GM19455 (cell line): ENCODE data around the gene RXFP2.

Source experiments
- ATAC-seq: cut with Tn5 transposase; IDR thresholded peaks from one replicate; pipeline ENCODE4 v1.9.1; 2021; ENCODE audit not compliant: unreplicated experiment

RXFP2 gene

GRCh38 chr13:31739226-31739625 is at the start of gene RXFP2:
RXFP2 (plus strand) TSS chr13:31739526; CDS start chr13:31739613, 87 bp downstream.
- no peak for ATAC-seq

GRCh38 chr13:31697290-31697689 is 42.0 kb upstream of the RXFP2 start:
- no peak for ATAC-seq

- no peak for ATAC-seq
Measured at GRCh38 chr13:31699650-31700049, 39.7 kb upstream of the RXFP2 start.

GRCh38 chr13:31703780-31704179 is 35.5 kb upstream of the RXFP2 start:
- no peak for ATAC-seq

GRCh38 chr13:31706105-31706504 is 33.2 kb upstream of the RXFP2 start:
- no peak for ATAC-seq

GRCh38 chr13:31717583-31717982 is 21.7 kb upstream of the RXFP2 start:
- no peak for ATAC-seq

GRCh38 chr13:31719214-31719613 is 20.1 kb upstream of the RXFP2 start:
- no peak for ATAC-seq

GRCh38 chr13:31722673-31723072 is 16.7 kb upstream of the RXFP2 start:
- no peak for ATAC-seq

- ATAC-seq: no peak
Measured at GRCh38 chr13:31725841-31726240, 13.5 kb upstream of the RXFP2 start.

- ATAC-seq: no peak
Measured at GRCh38 chr13:31731921-31732320, 7.4 kb upstream of the RXFP2 start.

- no peak for ATAC-seq
Measured at GRCh38 chr13:31733066-31733465, 6.3 kb upstream of the RXFP2 start.

GRCh38 chr13:31733647-31734046 is 5.7 kb upstream of the RXFP2 start:
- ATAC-seq: no peak

- ATAC-seq: peak; percentile 96
Measured at GRCh38 chr13:31742097-31742734, 2.9 kb downstream of the RXFP2 start.

- no peak for ATAC-seq
Measured at GRCh38 chr13:31747291-31747690, 8.0 kb downstream of the RXFP2 start.

GRCh38 chr13:31747966-31748365 is 8.6 kb downstream of the RXFP2 start:
- ATAC-seq: no peak

GRCh38 chr13:31749929-31750328 is 10.6 kb downstream of the RXFP2 start:
- no peak for ATAC-seq

- ATAC-seq: no peak
Measured at GRCh38 chr13:31755211-31755610, 15.9 kb downstream of the RXFP2 start.

GRCh38 chr13:31755803-31756212 is 16.5 kb downstream of the RXFP2 start:
- ATAC-seq: no peak

GRCh38 chr13:31756346-31756745 is 17.0 kb downstream of the RXFP2 start:
- no peak for ATAC-seq

- ATAC-seq: no peak
Measured at GRCh38 chr13:31761951-31762350, 22.6 kb downstream of the RXFP2 start.

- no peak for ATAC-seq
Measured at GRCh38 chr13:31764556-31764955, 25.2 kb downstream of the RXFP2 start.

- no peak for ATAC-seq
Measured at GRCh38 chr13:31765138-31765785, 25.9 kb downstream of the RXFP2 start.
